IgD-negative memory B cell (primary cell): ENCODE data around the gene DCAF17. TPM values are rescaled to one million over a fixed set of nuclear protein-coding genes. Genes with fewer than 3 reads are reported as not detected.
"Not testable (repeated sequence)": the region's sequence is repeated elsewhere in the genome, so short reads cannot be mapped to it uniquely, and the experiment has no call there.

Source experiments
- H3K27ac Mint-ChIP-seq, 3 donors: one replicate each; pipeline ENCODE4 v1.8.0; 2020 to 2022; ENCODE audit warnings: mild to moderate bottlenecking in 3 of 3, mixed read lengths in 3 of 3, moderate library complexity in 1 of 3
- H3K27me3 Mint-ChIP-seq: one replicate; pipeline ENCODE4 v1.8.0; 2021; ENCODE audit warnings: mixed read lengths
- H3K36me3 Mint-ChIP-seq: one replicate; pipeline ENCODE4 v1.8.0; 2020; ENCODE audit warnings: mild to moderate bottlenecking, mixed read lengths
- H3K4me1 Mint-ChIP-seq, 3 donors: one replicate each; pipeline ENCODE4 v1.8.0; 2020 to 2022; ENCODE audit warnings: mixed read lengths in 3 of 3, mild to moderate bottlenecking in 1 of 3
- H3K4me3 Mint-ChIP-seq, 4 donors: one replicate each; pipeline ENCODE4 v1.8.0; 2020 to 2022; ENCODE audit warnings: mild to moderate bottlenecking in 4 of 4, mixed read lengths in 4 of 4, moderate library complexity in 3 of 4
- H3K9me3 Mint-ChIP-seq, 3 donors: one replicate each; pipeline ENCODE4 v1.8.0; 2020 to 2021; ENCODE audit warnings: mixed read lengths in 3 of 3, mild to moderate bottlenecking in 1 of 3
- polyA plus RNA-seq: library from polyadenylated mRNA; unstranded; fragments of 300-500 nt; fragmentation: Illumina TruSeq; gene quantifications from one replicate; pipeline ENCODE4 v1.2.3, GENCODE V29; 2021

The DCAF17 gene
- polyA plus RNA-seq, 1 donor from 2014 or later, result 13.3 TPM

DNA sequence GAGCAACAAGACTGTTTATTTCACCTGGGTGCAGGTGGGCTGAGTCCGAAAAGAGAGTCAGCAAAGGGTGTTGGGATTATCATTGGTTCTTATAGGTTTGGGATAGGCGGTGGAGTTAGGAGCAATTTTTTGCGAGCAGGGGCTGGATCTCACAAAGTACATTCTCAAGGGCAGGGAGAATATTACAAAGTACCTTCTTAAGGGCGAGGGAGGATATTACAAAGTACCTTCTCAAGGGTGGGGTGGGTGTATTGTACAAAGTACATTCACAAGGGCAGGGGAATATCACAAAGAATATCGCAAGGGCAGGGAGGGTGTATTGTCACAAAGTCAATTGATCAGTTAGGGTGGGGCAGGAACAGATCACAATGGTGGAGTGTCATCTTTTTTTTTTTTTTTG, 63.6 kb downstream of the DCAF17 start:
- not testable (repeated sequence) for H3K27me3 Mint-ChIP-seq, H3K4me3 Mint-ChIP-seq, H3K9me3 Mint-ChIP-seq, H3K27ac Mint-ChIP-seq, H3K36me3 Mint-ChIP-seq, H3K4me1 Mint-ChIP-seq

DNA sequence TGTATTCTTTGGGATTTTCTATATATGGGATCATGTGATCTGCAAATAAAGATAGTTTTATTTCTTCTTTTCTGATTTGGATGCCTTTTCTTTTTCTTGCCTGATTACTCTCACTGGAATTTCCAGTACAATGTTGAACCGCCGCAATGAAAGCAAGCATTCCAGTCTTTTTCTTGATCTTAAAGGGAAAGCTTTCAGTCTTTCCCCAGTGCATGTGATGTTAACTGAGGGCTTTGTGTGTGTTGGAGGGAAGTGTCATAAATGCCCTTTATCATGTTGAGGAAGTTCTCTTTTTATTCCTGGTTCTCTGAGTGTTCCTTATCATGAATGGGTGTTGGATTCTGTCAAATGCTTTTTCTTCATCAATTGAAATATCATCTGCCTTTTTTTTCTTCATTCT, 71.3 kb downstream of the DCAF17 start:
- no peaks in the 10 kb centered on the region for H3K9me3 Mint-ChIP-seq

DNA sequence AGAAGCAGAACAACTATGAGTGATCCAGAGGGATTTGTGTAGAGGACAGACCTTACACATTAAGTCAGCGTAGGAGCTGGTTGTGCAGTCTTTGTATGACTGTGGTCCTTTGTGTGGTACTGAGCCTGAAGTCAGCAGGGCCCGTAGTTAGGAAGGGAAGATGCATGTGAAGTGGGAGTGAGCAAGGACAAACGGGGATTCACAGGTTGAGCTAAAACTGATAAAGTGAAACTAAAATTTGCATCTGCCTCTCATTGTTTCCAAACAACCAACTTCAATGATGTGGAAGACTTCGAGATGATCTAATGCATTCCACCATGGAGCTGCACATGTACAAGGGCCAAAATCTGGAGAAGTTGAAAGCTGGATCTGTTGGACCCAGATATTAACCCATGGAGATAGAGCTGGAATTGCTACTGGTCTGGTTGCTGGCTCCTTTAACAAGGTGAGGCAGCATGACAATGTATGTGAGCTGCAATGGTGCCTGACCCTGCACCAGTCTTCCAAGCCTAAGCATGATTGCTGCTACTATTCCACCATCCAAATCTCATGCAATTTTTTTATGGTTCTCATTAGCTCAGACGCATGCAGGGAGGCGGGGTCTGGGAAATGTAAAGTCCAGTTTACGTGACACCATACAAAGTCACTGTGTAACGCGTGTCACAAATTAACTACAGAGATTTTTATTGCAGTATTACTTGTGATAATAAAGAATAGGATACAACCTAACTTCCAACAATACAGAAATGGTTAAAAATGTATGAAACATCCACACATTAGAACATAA, 76.1 kb downstream of the DCAF17 start:
- H3K9me3 Mint-ChIP-seq, result no peaks in the 10 kb centered on the region
- H3K36me3 Mint-ChIP-seq, result peaks cover 2% of the 10 kb centered on the region
- H3K27ac Mint-ChIP-seq, result no peak overlapping the region
- H3K4me3 Mint-ChIP-seq, result peak overlapping the region in 2 of 4 donors; percentile 44 to 67
- H3K27me3 Mint-ChIP-seq, result no peaks in the 10 kb centered on the region
- H3K4me1 Mint-ChIP-seq, result peaks cover 7 to 15% (median 14%) of the 10 kb centered on the region in 3 donors

More for the DNA sequence above, 71.3 kb downstream of the DCAF17 start:
- H3K4me3 Mint-ChIP-seq, result no peak overlapping the region
- H3K27ac Mint-ChIP-seq, result no peak overlapping the region
- peaks cover 0 to 6% (median 6%) of the 10 kb centered on the region in 3 donors for H3K4me1 Mint-ChIP-seq
- no peaks in the 10 kb centered on the region for H3K36me3 Mint-ChIP-seq
- H3K27me3 Mint-ChIP-seq, result no peaks in the 10 kb centered on the region

DNA sequence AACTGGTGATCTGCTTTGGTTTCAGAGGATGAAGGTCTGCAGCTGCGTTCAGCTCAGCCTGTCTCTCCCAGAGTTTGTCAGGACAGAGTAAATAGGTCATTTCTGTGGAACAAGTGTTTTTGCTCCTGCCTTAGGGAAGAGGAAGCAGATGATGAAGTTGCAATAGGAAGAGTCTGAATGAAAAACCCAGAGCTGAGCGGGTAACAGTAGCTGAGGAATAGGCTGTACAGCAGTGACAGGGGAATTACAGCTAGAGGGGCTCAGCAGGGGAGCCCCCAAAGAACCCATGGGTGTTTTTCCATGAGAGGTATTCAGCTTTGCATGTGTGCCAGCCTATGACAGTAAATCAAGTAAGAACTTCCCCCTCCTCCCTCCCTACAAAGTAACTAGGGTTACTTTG, 78.0 kb downstream of the DCAF17 start:
- H3K9me3 Mint-ChIP-seq, result no peaks in the 10 kb centered on the region
- H3K27ac Mint-ChIP-seq, result no peak overlapping the region
- H3K36me3 Mint-ChIP-seq, result peaks cover 2% of the 10 kb centered on the region
- peaks cover 3% of the 10 kb centered on the region for H3K27me3 Mint-ChIP-seq
- H3K4me3 Mint-ChIP-seq, result no peak overlapping the region
- peaks cover 7 to 15% (median 14%) of the 10 kb centered on the region in 3 donors for H3K4me1 Mint-ChIP-seq

DNA sequence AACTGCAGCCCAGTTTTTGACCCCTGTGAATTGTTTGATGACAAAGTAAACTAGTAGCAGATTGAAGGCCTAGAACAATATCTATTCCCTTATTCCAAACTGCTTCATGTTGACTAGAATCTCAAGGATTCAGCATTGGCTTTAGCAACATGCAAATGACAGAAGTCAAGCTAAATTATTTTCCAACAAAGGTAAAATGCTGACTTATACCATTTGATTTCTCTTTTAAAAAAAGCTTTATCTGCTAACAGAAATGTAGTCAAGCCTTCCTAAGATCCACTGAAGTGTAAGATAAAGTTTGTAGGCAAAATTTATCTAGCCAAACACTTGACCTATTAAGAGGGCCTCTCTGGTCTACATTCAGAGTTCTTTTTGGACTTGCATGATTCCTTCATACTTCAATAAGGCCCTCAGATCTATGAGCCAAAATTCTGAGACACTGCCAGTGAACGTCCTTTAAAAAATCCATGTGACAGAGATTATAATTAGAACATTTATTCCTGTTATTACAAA, 78.7 kb downstream of the DCAF17 start:
- no peak overlapping the region for H3K4me3 Mint-ChIP-seq
- H3K4me1 Mint-ChIP-seq, result peaks cover 7 to 15% (median 14%) of the 10 kb centered on the region in 3 donors
- no peaks in the 10 kb centered on the region for H3K9me3 Mint-ChIP-seq
- H3K36me3 Mint-ChIP-seq, result peaks cover 2% of the 10 kb centered on the region
- H3K27ac Mint-ChIP-seq, result no peak overlapping the region
- H3K27me3 Mint-ChIP-seq, result peaks cover 3% of the 10 kb centered on the region

DNA sequence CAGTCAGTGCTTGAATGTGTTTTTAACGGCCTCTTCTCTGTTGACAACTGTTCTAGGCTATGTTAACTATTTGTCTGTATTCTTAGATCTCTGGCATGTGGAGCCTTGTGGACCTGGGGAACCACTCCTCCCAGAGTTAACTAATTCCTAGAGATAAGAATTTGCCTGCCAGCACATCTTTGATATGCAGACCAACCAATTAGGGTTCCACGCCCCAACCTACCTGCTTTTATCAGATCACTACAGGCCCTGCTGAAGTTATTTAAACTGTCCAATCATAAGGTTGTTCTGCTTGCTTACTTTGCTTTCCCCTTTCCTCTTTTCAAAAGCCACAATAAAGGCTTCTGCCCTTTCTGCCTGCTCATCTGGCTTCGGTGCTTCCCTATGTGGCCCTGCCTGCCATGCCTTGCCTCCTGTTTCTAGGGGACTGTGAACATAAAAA, 79.7 kb downstream of the DCAF17 start:
- H3K4me3 Mint-ChIP-seq, result no peak overlapping the region
- peaks cover 7 to 15% (median 14%) of the 10 kb centered on the region in 3 donors for H3K4me1 Mint-ChIP-seq
- H3K9me3 Mint-ChIP-seq, result no peaks in the 10 kb centered on the region
- no peak overlapping the region for H3K27ac Mint-ChIP-seq
- H3K27me3 Mint-ChIP-seq, result peaks cover 4% of the 10 kb centered on the region
- peaks cover 2% of the 10 kb centered on the region for H3K36me3 Mint-ChIP-seq

DNA sequence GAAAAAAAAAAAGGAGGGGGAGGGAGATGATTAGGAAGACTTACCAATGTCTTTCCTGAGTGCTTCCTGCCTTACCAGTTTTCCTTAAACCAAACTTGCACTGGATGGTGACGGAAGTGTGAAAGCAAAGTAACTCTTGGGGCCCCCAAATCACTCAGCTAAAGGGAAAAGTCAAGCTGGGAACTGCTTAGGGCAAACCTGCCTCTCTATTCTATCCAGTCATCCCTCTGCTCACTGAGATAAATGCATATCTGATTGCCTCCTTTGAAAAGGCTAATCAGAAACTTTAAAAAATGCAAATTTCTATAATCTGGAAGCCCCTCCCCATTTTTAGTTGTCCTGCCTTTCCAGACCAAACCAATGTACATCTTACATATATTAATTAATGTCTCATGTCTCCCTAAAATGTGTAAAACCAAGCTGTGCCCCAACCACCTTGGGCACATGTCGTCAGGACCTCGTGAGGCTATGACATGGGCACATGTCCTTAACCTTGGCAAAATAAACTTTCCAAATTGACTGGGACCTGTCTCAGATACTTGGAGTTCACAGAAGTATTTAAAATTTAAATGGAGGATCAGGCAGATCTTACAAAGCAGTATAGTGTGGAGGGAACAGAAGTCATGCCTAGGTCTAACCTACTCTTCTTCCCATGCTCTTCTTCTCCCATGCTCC, 81.0 kb downstream of the DCAF17 start:
- peaks cover 2% of the 10 kb centered on the region for H3K36me3 Mint-ChIP-seq
- H3K27me3 Mint-ChIP-seq, result peaks cover 12% of the 10 kb centered on the region
- no peak overlapping the region for H3K27ac Mint-ChIP-seq
- no peaks in the 10 kb centered on the region for H3K9me3 Mint-ChIP-seq
- H3K4me1 Mint-ChIP-seq, result peaks cover 7 to 12% (median 12%) of the 10 kb centered on the region in 3 donors
- no peak overlapping the region for H3K4me3 Mint-ChIP-seq

DNA sequence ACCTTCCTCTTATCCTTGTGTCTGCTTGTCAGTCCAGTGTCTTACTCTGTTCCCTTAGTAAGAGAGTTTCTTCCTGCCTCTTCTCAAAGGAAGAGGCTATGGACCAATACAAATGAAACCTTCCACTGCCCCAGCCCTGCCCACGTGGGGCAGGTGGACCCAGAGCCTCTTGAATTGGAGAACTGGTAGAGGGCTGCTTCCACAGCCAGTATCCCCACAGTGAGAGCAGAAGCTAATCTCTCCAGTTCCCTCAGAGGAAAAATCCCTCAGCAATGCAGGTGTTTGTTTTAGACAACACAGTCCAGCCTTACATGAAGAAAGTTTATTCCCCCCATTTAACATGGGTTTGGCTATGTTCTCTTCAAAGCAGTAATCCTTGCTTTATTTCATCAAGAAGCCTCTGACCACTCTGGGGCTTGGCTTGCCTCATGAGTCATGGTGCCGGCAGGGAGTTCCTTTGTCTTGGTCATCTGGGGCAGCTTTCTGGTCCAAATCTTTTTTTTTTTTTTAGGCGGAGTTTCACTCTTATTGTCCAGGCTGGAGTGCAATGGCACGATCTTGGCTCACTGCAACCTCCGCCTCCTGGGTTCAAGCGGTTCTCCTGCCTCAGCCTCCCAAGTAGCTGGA, 81.8 kb downstream of the DCAF17 start:
- peaks cover 7 to 9% (median 9%) of the 10 kb centered on the region in 3 donors for H3K4me1 Mint-ChIP-seq
- peaks cover 12% of the 10 kb centered on the region for H3K27me3 Mint-ChIP-seq
- no peak overlapping the region for H3K4me3 Mint-ChIP-seq
- H3K36me3 Mint-ChIP-seq, result peaks cover 2% of the 10 kb centered on the region
- H3K27ac Mint-ChIP-seq, result no peak overlapping the region
- no peaks in the 10 kb centered on the region for H3K9me3 Mint-ChIP-seq

DNA sequence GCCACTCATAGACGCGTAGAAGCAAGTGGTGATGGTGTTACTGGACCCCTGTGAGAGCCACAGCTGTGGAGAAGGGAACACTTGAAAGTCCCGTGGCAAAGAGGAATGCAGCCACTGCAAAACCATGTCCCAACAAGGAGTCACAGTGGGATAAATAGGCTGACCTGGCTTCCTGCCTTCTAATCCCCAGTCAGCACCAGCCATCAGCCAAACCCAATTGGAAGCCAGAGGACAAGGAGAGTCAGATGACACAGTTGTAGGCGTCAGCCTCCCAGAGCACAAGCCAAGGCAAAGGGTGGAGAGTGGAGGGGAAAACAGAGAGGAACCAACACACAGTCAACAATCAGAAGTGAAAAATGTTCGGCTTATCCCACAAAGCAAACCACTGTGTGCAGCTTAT, 82.8 kb downstream of the DCAF17 start:
- H3K9me3 Mint-ChIP-seq, result no peaks in the 10 kb centered on the region
- no peak overlapping the region for H3K27ac Mint-ChIP-seq
- no peaks in the 10 kb centered on the region for H3K36me3 Mint-ChIP-seq
- H3K4me3 Mint-ChIP-seq, result no peak overlapping the region
- H3K27me3 Mint-ChIP-seq, result peaks cover 15% of the 10 kb centered on the region
- peaks cover 7 to 11% (median 11%) of the 10 kb centered on the region in 3 donors for H3K4me1 Mint-ChIP-seq

DNA sequence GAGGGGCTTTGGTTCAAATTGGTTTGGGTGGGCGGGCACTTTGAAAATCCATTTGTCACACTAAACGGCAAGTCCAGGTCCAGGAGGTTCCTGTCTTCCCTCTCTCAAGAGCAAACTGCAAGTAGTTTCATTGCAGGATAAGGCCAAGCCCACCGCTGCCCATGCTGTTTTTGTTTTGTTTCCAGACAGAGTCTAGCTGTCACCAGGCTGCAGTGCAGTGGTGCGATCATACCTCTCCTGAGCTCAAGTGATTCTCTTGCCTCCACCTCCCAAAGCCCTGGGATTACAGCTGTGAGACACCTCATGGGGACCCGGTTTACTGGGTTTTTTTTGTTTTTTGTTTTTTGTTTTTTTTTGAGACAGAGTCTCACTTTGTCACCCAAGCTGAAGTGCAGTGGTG, 86.4 kb downstream of the DCAF17 start:
- peaks cover 40% of the 10 kb centered on the region for H3K27me3 Mint-ChIP-seq
- H3K9me3 Mint-ChIP-seq, result no peaks in the 10 kb centered on the region
- H3K36me3 Mint-ChIP-seq, result no peaks in the 10 kb centered on the region
- peak overlapping the region in 1 of 4 donors; percentile 77 for H3K4me3 Mint-ChIP-seq
- H3K4me1 Mint-ChIP-seq, result peaks cover 0 to 9% (median 5%) of the 10 kb centered on the region in 3 donors
- no peak overlapping the region for H3K27ac Mint-ChIP-seq

DNA sequence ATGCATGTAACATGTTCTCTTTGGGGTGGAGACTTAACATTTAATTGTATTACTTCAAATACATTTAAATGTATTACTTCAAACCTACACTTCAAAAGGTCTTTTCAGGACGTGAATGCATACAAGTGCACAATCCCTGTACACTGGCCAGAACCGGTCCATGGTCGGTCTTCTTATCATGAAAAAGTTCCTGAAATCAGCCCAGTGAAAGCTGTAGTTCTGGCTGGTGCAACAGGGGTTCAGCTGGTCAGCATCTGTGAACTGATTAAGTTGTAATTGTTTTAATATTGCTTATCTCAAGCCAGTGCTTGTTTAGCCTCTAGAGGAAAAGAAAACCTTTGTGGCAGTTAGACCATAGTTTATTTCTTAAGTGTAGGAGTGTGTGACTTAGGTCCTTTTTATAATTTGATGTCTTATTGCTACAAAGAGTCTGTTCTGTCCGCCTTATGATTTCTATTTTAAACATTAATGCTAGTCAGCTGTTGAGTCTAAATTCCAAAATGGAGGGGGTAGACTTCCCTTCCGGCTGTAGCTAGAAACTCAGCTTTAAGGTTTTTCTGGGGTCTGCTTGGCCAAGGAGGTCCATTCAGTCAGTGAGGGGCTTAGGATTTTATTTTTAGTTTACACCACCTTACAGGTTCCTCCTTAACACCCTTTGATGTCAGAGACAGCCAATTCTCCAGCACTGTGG, 87.5 kb downstream of the DCAF17 start:
- Mint-ChIP-seq H3K36me3 (no peaks in the 10 kb centered on the region), H3K27ac (peak overlapping the region in 1 of 3 donors; percentile 81), H3K4me3 (peak overlapping the region; percentile 57 to 95 (median 86)), H3K4me1 (peaks cover 0 to 9% (median 5%) of the 10 kb centered on the region in 3 donors), H3K27me3 (peaks cover 37% of the 10 kb centered on the region), H3K9me3 (no peaks in the 10 kb centered on the region)

DNA sequence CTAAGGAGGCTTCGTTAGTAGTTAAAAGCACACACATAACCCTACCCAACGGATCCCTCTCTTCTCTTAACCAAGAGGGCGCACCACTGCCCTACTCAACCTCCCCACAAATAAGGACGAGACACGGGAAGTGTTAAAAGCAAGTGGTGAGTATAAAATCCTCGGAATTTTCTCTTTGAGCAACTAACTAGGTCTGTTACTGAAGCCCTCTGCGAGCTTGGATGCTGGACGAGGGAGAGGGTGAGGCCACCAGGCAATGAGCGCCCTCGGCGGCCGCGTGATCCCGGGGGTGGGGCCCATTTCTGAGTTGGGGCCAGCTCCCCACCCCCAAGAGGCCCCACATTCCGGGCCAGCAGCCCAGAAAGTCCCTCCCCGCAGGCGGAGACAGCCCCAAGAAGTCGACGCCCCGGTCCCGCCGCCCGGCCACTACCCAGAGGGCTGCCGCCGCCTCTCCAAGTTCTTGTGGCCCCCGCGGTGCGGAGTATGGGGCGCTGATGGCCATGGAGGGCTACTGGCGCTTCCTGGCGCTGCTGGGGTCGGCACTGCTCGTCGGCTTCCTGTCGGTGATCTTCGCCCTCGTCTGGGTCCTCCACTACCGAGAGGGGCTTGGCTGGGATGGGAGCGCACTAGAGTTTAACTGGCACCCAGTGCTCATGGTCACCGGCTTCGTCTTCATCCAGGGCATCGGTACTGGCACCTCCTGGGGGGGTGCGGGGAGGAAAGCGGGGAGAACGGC, 88.2 kb downstream of the DCAF17 start, which contains the start of gene CYBRD1:
Gene CYBRD1, plus strand, starts transcription at position 423 of the 736 bp plus-strand sequence. Its CDS starts 72 bp downstream, at position 495.
- peaks cover 37% of the 10 kb centered on the region for H3K27me3 Mint-ChIP-seq

DNA sequence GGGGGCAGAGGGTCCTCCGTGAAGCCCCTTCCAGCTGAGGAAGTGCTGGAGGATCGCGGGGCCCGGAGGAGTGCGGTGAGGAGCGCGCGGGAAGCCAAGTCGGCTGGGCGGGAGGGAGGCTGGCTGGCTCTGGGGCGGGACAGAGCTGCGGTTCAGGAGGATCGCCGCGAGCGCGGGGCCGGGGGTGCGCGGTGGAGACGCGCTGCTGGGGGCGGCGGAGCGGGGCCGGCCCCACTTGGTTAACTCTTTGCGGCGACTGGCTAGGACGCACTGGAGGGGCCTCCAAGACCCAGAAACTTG, 88.7 kb downstream of the DCAF17 start:
- no peaks in the 10 kb centered on the region for H3K36me3 Mint-ChIP-seq
- H3K4me3 Mint-ChIP-seq, result peak overlapping the region in 3 of 4 donors; percentile 80 to 95 (median 91)
- H3K27me3 Mint-ChIP-seq, result peaks cover 37% of the 10 kb centered on the region
- no peak overlapping the region for H3K27ac Mint-ChIP-seq
- peaks cover 0 to 9% (median 6%) of the 10 kb centered on the region in 3 donors for H3K4me1 Mint-ChIP-seq
- H3K9me3 Mint-ChIP-seq, result no peaks in the 10 kb centered on the region

More for the DNA sequence above, 88.2 kb downstream of the DCAF17 start, which contains the start of gene CYBRD1:
- Mint-ChIP-seq H3K4me1 (peaks cover 0 to 9% (median 5%) of the 10 kb centered on the region in 3 donors), H3K36me3 (no peaks in the 10 kb centered on the region), H3K27ac (peak within 1 kb of the TSS in 1 of 3 donors; percentile 81), H3K9me3 (no peaks in the 10 kb centered on the region), H3K4me3 (peak within 1 kb of the TSS; percentile 57 to 95 (median 86))
